Right atrium auricular region (tissue), 2 donors: ENCODE results near the gene CHL1. TPM values are rescaled to one million over a fixed set of nuclear protein-coding genes. Genes with fewer than 3 reads are reported as not detected.

Experiments
- DNase-seq: peaks from one replicate; pipeline ENCODE4 v3.0.0-alpha.2; 2019; ENCODE audit warnings: low spot score
- H3K27ac ChIP-seq, 2 donors: fragments of 200-600 bp; sonication (generic); 1 replicate in 1 of 2; 2 replicates in 1 of 2; pipeline ENCODE4 v1.5.1; 2016 to 2019
- H3K27me3 ChIP-seq, 2 donors: fragments of 200-600 bp; sonication (generic); one replicate each; pipeline versions ENCODE4 v1.5.1 to v1.6.0; 2017 to 2019
- H3K36me3 ChIP-seq: fragments of 200-600 bp; sonication (generic); one replicate; pipeline ENCODE4 v1.5.1; 2016
- H3K4me1 ChIP-seq, 2 donors: fragments of 200-600 bp; sonication (generic); one replicate each; pipeline versions ENCODE4 v1.5.1 to v1.6.0; 2017 to 2019
- H3K4me3 ChIP-seq, 2 donors: fragments of 200-600 bp; sonication (generic); 1 replicate in 1 of 2; 2 replicates in 1 of 2; pipeline ENCODE4 v1.5.1; 2017 to 2019; ENCODE audit warnings: mild to moderate bottlenecking in 1 of 2, moderate library complexity in 1 of 2
- H3K9me3 ChIP-seq, 2 donors: fragments of 200-600 bp; sonication (generic); one replicate each; pipeline ENCODE4 v1.5.1; 2019
- CTCF ChIP-seq, 2 donors: fragments of 200-600 bp; sonication (generic); IDR thresholded peaks; one replicate each; pipeline ENCODE4 v1.5.1; 2019; ENCODE audit warnings: antibody characterized with exemption in 2 of 2
- total RNA-seq, 2 donors: library from RNA; depleted of rRNA; stranded (reverse); fragments of >200 nt; gene quantifications; one replicate each; pipeline ENCODE4 v1.1.0, GENCODE V29; 2016

CHL1 gene
- total RNA-seq, 2 donors from 2014 or later = 36.7 to 66.4 TPM

- H3K4me1 ChIP-seq = no peaks in the 10 kb centered on the region
- no peak overlapping the region for H3K4me3 ChIP-seq
- no peaks in the 10 kb centered on the region for H3K9me3 ChIP-seq
- no peak for DNase-seq
- no peak overlapping the region for H3K27ac ChIP-seq
- no peaks in the 10 kb centered on the region for H3K36me3 ChIP-seq
- no peak for TF ChIP-seq CTCF (IDR thresholded peaks at IDR 0.05)
- H3K27me3 ChIP-seq = no peaks in the 10 kb centered on the region
Measured at GRCh38 chr3:452221-452620, 255.7 kb downstream of the CHL1 start.

- H3K27ac ChIP-seq = no peak overlapping the region
- no peaks in the 10 kb centered on the region for H3K9me3 ChIP-seq
- no peaks in the 10 kb centered on the region for H3K36me3 ChIP-seq
- no peaks in the 10 kb centered on the region for H3K4me1 ChIP-seq
- H3K4me3 ChIP-seq = no peak overlapping the region
- no peak for DNase-seq
- H3K27me3 ChIP-seq = no peaks in the 10 kb centered on the region
- TF ChIP-seq CTCF (IDR thresholded peaks at IDR 0.05) = no peak
Measured at GRCh38 chr3:453106-453505, 256.5 kb downstream of the CHL1 start.

GRCh38 chr3:454986-455385 is 258.4 kb downstream of the CHL1 start:
- Histone ChIP-seq H3K27me3 (no peaks in the 10 kb centered on the region), H3K9me3 (no peaks in the 10 kb centered on the region), H3K36me3 (no peaks in the 10 kb centered on the region), H3K27ac (no peak overlapping the region), H3K4me3 (no peak overlapping the region), H3K4me1 (no peaks in the 10 kb centered on the region)
- TF ChIP-seq CTCF (IDR thresholded peaks at IDR 0.05) = no peak
- DNase-seq = no peak

- H3K9me3 ChIP-seq = no peaks in the 10 kb centered on the region
- H3K4me3 ChIP-seq = no peak overlapping the region
- no peaks in the 10 kb centered on the region for H3K4me1 ChIP-seq
- no peak for DNase-seq
- H3K36me3 ChIP-seq = no peaks in the 10 kb centered on the region
- H3K27me3 ChIP-seq = no peaks in the 10 kb centered on the region
- H3K27ac ChIP-seq = no peak overlapping the region
- no peak for TF ChIP-seq CTCF (IDR thresholded peaks at IDR 0.05)
Measured at GRCh38 chr3:458124-458523, 261.6 kb downstream of the CHL1 start.

- TF ChIP-seq CTCF (IDR thresholded peaks at IDR 0.05) = no peak
- H3K9me3 ChIP-seq = no peaks in the 10 kb centered on the region
- H3K27ac ChIP-seq = no peak overlapping the region
- no peaks in the 10 kb centered on the region for H3K27me3 ChIP-seq
- no peaks in the 10 kb centered on the region for H3K4me1 ChIP-seq
- DNase-seq = no peak
- H3K4me3 ChIP-seq = no peak overlapping the region
- no peaks in the 10 kb centered on the region for H3K36me3 ChIP-seq
Measured at GRCh38 chr3:458653-459310, 262.2 kb downstream of the CHL1 start.
